Fibroblast of gingiva (primary cell): Measurements from ENCODE around the gene PANK2.
"Not testable (repeated sequence)": the region's sequence is repeated elsewhere in the genome, so short reads cannot be mapped to it uniquely, and the experiment has no call there.

Experiments
- DNase-seq: peaks from one replicate; pipeline ENCODE4 v3.0.0-alpha.2; 2011; ENCODE audit warnings: low read depth

Gene PANK2

DNA sequence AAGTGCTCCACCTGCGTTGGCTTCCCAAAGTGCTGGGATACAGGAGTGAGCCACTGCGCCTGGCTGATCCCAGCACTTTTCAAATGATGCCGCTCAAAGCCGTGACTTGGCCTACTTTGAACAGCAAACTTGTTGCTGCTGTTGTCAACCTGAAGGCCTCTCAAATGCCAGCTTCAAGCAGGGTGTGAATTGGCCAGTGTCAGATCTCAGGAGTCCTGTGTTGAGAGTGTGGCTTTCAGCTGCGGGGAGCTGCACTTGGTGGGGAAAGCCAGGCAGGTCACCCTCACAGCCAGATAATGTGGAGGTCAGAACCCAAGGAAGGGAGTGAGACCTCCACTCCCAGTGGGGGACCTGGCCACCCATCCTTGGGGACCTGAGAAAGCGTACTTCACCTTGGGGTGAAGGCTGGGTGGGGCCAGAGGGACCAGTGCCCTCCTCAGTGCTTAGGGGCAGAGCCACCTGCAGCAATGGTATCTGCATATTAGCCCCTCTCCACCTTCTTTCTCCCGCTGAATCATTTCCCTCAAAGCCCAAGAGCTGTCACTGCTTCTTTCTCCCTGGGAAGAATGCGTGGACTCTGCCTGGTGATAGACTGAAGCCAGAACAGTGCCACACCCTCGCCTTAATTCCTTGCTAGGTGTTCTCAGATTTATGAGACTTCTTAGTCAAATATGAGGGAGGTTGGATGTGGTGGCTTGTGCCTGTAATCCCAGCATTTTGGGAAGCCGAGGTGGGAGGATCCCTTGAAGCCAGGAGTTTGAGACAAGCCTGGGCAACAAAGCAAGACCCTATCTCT lies 19.1 kb upstream of the PANK2 start:
- DNase-seq, result no peak

DNA sequence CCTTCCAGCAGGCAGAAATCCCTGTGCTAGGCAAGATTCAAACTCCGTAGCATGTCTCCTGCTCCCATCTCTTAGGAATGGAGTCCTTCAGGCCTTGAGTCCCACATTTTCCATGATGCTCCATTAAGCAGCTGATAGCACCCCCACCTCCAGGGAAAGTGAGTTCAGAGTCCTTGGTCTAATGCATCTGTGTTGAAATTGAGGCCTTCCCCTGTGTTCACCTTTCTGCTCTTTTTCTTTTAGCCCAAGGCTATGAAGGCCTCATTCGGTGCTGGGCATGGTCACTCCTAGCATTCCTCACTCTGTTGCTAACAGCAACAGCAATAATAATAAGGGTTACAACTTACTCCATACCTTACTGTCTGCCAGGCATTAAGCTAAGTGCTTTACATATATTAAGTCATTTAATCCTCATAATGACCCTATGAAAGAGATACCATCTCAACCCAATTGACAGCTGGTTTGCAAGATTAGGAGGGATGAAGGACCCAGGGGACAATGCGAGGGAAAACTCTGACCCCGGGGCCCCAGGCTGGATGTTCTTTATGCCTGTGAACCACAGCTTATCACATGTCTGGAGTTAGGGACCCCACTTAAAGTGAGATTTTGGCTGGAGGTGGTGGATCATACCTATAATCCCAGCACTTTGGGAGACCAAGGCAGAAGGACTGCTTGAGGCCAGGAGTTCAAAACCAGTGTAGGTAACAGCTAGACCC lies 17.5 kb upstream of the PANK2 start:
- DNase-seq, result peak; percentile 50

DNA sequence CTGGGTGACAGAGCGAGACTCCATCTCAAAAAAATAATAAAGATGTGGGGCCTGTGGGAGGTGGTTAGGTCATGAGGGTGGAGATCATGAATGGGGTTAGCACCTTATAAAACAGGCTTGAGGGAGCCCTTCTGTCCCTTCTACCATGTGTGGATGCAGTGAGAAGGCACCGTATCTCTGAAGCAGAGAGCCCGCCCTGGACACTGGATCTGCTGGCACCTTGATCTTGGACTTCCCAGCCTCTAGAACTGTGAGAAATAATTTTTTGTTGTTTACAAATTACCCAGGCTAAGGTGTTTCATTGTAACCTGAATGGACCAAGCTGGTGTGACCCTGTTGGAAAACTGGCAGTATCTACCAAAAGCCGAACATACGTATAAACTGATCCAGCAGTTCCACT lies 15.7 kb upstream of the PANK2 start:
- DNase-seq, result no peak

DNA sequence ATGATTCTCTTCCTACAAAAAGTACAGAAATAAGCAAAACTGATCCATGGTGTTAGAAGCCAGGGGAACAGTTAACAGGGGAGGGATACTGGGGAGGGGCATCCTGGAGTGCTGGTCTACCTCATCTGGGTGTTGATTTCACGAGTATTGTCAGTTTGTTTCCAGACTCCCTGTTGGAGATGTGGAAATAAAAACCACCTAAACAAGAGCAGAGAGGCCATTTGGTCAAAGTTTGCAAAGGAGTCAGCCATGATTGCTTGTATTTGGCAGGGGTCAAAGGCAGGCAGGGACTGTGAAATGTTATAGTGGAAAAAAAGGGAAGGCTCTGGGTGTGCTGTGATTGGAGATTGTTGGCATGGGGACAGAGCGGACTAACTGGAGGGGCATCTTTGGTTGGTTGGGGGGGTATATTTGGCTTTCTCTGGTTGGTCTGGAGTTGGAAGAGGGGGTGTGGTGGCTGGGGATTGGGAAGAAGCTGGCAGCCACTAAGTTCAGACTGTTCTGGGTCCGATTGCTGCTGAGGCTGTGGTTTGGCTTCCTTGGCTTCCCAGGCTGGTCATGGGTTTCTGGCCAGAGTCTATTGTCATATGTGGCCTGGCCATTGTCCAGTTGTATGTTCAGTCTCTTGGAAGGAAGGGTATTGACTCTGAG lies 14.9 kb upstream of the PANK2 start:
- peak; percentile 75 for DNase-seq

DNA sequence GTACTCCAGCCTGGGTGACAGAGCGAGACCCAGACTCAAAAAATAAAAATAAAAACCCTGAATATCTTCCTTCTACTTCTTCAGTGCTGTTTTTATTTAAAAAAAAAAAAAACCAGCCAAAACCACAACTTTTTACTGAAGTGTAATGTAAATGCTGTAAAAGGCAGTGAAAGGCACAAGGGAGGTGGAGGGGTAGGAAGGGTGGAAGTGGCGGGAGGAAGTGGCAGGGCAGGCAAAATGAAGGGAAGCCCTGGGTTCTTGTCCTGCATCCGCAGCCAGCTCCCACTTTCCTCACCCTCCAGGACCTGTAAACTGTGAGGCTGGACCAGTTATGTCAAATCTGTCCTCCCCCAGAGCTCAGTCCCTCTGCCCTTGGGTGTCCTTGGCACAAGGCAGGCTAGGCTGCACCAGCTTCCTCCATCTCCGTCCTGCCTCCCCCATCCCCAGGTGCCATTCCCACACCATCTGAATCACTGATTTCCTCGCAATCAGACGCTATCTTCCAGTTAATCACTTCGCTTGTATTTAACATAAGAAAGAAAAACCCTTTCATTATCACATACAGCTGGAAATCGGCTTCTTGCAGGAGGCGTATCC lies 13.7 kb upstream of the PANK2 start:
- no peak for DNase-seq

DNA sequence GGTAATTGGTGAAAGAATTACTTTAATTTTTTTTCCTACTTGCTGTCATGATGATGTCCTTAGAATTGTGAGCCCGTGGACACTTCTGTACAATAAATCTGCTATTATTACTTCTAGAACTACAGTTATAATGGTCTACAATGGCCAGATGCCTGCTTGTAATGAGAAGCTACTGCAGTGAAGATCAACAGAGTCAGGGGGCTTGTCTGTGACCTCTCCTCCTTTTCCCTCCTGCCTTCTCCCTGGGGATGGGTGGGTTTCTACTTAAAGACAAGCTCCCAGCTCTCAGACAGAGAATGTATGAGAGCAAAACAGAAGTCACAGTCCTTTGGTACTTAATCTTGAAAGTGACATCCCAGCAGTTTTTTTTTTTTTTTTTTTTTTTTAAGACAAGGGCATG lies 13.2 kb upstream of the PANK2 start:
- DNase-seq, result no peak

DNA sequence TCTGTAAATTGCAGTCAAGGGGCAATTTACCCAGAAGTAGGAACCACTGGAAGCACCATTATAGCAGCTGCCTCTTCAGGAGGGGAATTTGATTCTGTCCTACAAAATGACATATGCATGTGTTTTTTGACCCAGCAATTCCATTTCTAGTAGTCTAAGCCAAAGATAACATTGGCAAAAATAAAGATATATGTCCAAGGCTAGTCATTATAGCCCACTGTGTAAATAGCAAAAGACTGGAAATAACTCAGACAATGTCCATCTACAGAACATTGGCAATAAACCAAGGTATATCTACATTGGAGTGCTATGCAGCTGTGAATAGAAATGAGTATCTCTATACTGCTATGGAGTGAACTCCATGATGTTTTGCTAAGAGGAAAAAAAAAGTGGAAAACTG lies 12.5 kb upstream of the PANK2 start:
- no peak for DNase-seq

DNA sequence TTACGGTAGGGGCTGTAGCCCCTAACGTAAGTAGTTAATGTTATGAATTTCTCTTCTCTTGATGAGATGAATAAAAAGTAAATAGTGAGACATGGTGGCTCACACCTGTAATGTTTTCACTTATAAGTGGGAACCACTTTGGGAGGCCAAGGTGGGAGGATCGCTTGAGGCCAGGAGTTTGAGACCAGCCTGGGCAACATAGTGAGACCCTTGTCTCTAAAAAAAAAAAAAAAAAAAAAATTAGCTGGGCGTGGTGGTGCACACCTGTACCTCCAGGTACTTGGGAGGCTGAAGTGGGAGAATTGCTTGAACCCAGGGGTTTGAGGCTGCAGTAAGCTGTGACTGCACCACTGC lies 10.3 kb upstream of the PANK2 start:
- not testable (repeated sequence) for DNase-seq

DNA sequence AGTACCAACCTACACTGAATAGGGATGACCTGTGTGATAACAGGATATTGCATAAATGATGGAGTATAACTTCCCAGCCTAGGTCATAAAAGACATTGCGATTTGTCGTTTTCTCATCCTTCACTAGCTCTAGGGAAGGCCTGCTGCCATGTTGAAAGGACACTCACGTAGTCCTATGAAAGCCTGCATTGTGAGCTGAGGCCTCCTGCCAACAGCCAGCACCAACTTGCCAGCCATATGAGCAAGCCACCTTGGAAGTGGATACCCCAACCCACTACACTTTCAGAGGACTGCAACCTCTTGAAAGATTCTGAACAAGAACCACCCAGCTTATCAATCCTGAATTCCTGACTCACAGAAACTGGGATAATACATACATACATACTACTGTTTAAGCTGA lies 3.5 kb upstream of the PANK2 start:
- no peak for DNase-seq

DNA sequence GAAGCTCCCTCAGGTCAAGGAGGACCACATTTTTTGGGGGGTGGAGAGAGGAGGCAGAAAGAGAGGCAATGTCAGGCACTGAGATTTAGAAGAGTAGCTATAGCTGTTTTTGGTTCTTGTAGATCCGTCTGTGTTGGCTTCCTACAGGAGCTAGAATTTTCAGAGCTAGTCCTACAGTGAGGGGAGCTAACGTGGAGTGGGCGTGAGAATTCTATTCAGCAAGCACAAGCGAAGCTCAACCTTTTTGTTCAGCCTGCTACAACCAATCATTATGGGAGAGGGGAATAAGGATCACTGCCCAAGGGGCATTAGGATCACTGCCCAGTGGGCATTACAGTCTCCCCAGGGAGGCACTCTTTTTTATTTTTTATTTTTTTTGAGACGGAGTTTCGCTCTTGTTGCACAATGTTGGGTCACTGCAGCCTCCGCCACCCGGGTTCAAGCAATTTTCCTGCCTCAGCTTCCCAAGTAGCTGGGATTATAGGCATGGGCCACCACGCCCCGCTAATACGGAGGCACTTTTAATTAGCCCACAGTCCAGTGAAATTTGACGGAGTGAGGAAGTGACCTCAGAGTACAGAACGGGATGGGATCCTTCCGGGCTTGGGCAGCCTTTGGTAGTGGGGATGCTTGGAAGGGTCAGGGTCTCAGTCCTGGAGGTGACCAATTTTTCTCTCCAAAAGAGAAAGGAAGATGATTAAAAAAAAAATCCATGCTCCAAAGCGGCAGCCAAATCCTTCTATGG lies 1.1 kb upstream of the PANK2 start:
- peak; percentile 26 for DNase-seq

DNA sequence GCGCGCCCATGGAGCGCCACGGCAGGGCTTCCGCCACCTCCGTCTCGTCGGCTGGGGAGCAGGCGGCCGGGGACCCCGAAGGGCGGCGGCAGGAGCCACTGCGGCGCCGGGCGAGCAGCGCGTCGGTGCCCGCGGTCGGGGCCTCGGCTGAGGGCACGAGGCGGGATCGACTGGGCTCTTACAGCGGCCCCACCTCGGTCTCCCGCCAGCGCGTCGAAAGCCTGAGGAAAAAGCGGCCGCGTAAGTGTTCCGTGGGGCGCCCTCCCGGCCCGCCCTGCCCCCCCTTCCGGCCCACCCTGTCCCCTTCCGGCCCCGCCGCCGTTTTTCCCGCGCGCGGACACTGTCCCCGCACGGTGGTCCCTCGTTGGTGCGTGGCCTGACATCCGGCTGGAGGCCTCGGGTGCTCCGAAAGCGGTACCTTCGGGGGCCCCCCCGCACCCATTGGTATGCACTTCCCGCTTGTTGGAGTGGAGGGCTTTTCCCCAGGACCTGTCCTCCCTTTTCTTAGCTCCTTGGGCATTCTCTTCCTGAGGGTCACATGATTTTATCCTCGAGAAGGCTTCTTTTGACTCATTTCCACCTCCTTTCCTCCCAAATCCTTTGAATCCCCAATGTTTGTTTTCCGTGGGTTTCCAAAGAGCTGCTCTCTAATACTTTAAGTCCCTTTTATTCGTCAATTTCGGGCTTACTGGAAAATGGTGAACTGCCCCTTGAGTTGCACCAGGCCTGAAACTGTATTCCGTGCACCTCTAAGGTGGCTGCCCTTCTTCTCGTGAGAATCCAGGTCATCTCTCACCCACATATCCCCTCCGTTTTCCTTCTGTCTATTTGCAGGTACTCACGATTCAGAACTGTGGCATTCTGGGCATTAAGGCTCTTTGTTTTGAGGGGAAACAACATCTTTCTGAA lies 556 bp downstream of the PANK2 start:
- no peak for DNase-seq

DNA sequence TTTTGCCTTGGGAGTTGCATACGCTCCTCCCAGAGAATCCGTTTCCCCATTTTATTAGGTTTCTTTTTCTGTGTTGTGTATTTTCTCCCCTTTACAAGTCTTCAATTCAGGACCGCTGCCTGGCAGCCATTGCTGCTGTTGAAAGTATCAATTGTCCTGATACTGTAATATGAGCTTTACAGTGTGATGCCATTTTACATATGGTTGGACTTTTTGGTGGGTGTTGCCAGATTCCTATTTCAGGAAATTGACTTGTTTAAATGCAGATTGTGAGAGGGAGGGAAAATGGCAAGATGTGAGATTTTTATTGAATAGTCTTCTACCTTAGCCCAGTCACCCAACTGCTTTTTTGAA lies 1.2 kb downstream of the PANK2 start:
- DNase-seq, result peak; percentile 53

DNA sequence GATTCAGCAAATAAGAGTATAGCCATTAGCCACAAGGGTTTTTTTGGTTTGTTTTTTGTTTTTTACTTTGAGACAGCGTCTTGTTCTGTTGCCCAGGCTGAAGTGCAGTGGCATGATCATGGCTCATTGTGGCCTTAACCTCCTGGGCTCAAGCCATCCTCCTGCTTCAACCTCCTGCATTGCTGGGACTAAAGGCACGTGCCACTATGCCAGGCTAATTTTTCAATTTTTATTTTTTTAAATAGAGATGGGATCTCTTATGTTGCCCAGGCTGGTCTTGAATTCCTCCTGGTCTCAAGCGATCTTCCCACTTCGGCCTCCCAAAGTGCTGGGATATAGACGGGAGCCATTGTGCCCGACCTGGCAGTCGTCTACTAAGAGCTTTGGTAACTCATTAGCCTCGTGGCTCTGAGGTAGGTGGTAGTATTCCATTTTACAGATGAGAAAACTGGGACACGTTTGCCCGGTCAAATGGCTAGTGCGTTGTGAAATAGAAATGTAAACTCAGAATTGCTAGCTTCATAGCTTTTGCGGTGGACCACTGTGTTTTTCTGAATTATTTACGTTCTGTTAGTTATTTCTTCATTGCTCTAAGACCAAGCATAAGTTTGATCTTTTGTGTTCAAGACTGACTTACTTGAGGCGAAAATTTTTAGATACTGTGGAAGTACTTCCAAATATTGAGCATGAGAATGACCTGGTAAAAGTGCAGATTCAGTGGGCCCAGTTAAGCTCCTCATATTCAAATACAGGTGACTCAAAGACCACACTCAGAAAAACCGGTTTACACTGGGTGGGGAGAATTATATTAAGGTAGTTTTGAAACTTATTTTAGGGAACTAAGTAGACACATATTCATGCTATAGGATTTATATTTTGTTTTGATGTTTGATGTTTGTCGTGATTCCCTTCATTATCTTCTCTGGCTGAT lies 2.1 kb downstream of the PANK2 start:
- no peak for DNase-seq

DNA sequence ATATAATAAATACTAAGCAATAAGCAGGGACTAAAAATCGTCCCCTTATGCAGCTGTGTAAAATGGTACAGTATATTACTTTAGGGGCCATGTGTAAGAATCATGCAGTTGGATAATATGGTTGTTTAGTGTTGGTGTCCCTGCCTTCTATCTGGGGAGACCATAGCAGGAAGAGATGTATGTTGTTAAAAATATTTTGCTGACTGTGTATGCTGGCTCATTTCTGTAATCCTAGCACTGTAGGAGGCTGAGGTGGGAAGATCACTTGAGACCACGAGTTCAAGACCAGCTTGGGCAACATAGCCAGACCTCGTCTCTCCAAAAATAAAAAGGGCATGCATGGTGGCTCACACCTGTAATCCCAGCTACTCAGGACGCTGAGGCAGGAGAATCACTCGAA lies 5.6 kb downstream of the PANK2 start:
- no peak for DNase-seq

DNA sequence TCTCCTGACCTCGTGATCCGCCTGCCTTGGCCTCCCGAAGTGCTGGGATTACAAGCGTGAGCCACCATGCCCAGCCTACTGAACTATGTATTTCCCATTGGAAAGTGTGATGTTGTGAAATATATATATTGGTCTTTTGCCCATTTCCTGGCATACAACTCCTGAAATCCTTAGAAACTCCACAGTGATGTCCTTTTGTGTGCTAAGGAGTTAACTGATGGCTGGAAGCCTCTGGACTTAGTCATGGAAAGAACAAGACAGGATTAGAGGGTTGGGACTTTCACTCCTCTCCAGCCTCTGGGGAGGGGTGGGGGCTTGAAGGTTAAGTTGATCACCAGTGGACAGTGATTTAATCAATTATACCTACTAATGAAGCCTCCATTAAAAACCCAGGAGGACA lies 7.1 kb downstream of the PANK2 start:
- peak; percentile 31 for DNase-seq

DNA sequence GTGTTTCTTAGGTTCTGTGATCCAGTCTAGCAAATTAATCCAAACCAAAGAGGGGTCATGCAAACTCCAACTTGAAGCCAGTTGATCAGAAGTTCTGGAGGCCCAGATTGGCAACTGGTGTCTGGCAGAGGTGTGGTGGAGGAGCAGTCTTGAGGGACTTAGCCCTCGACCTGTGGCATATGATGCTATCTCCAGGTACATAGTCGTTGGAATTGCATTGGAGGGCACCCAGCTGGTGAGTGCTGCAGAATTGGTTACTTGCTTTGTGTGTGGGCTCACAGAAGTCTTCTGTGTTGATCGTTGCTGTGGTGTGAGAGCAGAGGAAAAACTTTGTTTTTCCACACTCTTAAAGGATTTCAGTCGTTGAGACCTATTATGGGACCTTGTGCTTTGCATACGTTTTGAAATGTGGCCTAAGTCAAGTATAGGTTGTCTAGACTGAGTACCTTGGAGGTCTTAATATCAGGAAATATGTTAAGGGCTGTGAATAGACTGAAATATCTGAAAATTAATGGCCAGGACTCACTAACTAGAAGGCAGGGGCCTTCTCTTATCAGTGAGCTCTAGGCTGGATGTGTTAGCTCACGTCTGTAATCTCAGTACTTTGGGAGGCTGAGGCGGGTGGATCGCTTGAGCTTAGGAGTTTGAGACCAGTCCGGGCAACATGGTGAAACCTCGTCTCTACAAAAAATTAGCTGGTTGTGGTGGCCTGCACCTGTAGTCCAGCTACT lies 7.8 kb downstream of the PANK2 start:
- no peak for DNase-seq

DNA sequence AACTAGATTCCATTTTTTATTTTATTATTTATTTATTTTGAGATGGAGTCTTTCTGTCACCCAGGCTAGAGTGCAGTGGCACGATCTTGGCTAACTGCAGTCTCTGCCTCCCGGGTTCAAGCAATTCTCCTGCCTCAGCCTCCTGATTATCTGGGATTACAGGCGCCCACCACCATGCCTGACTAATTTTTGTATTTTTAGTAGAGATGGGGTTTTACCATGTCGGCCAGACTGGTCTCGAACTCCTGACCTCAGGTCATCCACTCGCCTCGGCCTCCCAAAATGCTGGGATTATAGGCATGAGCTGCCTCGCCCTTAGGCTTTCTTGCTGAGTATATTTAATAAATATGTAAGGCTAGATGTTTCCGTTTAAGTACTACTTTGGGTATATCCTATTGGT lies 9.0 kb downstream of the PANK2 start:
- not testable (repeated sequence) for DNase-seq

DNA sequence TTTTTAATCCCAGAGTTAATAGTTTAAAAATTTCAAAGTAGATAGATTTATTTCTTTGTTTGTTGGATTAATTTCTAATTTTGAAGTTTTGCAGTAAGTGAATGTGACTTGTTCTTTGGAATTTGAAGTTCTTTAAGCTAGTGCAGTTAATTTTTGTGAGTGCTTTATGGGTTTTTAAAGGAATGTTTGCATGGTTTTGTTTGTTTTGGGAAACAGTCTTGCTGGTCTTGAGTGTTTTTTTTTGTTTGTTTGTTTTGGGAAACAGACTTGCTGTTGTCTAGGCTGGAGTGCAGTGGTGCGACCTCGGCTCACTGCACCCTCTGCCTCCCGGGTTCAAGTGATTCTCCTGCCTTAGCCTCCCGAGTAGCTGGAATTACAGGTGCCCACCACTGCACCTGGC lies 9.5 kb downstream of the PANK2 start:
- no peak for DNase-seq

DNA sequence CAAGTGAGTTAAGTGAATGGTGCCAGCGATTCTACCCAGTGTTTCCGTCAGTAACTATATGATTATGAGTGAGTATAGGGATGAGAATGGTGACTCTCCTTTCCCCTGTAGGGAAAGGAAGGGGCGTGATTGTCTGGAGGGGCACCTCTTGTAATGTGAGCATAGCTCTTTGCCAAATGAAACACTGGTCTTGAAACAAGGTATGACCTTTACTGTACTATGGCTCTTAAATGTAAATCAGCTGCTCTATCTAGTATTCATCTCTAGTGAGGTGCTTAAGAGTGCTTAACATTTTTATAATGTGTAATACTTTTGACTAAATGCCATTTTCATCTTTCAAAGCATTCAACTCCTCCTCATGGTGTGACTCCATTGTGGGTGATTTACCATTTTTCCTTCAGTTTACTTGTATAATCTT lies 11.0 kb downstream of the PANK2 start:
- DNase-seq, result no peak
